Activated CD4-positive, alpha-beta memory T cell treated with anti-CD3 and anti-CD28 coated beads, Interleukin-2, amount 10 ng/mL, durations not matched to agents 7 days and 5 days (primary cell): ENCODE results near the gene SETMAR. TPM values are rescaled to one million over a fixed set of nuclear protein-coding genes. Genes with fewer than 3 reads are reported as not detected.

ENCODE experiments used
- CTCF ChIA-PET: fragments of 350-600 bp; sonication (Branson Sonifier 250); formaldehyde crosslinking; loops from one replicate; lab custom pipeline; 2021; ENCODE audit warnings: antibody characterized with exemption, inconsistent platforms; lab: Charles Lee
- POLR2A ChIA-PET: fragments of 350-600 bp; sonication (Branson Sonifier 250); formaldehyde crosslinking; loops from one replicate; lab custom pipeline; 2021; ENCODE audit warnings: antibody characterized with exemption; lab: Charles Lee
- DNase-seq: peaks from one replicate; pipeline ENCODE4 v3.0.0-alpha.2; 2020
- H3K27ac Mint-ChIP-seq: one replicate; pipeline ENCODE4 v1.8.0; 2021; ENCODE audit warnings: mild to moderate bottlenecking, mixed read lengths
- H3K27me3 Mint-ChIP-seq: one replicate; pipeline ENCODE4 v1.8.0; 2021; ENCODE audit warnings: mixed read lengths
- H3K36me3 Mint-ChIP-seq: one replicate; pipeline ENCODE4 v1.8.0; 2021; ENCODE audit warnings: low read depth, mixed read lengths
- H3K4me1 Mint-ChIP-seq: one replicate; pipeline ENCODE4 v1.8.0; 2021; ENCODE audit warnings: mixed read lengths
- H3K4me3 Mint-ChIP-seq: one replicate; pipeline ENCODE4 v1.8.0; 2021; ENCODE audit warnings: mild to moderate bottlenecking, mixed read lengths
- H3K9me3 Mint-ChIP-seq: one replicate; pipeline ENCODE4 v1.8.0; 2021; ENCODE audit warnings: mixed read lengths
- total RNA-seq, 2 experiments: library from RNA; stranded (reverse); gene quantifications; one replicate each; pipeline ENCODE4 v1.2.3, GENCODE V29; 2021

Gene SETMAR
- total RNA-seq, 2 experiments from 2014 or later, result 5.2 to 6.2 TPM

GRCh38 chr3:4340411-4341335 is 37.5 kb downstream of the SETMAR start:
- H3K9me3 Mint-ChIP-seq, result no peaks in the 10 kb centered on the region
- POLR2A ChIA-PET, result no interaction called here
- no peak overlapping the region for H3K4me3 Mint-ChIP-seq
- no peaks in the 10 kb centered on the region for H3K27me3 Mint-ChIP-seq
- H3K36me3 Mint-ChIP-seq, result no peaks in the 10 kb centered on the region
- CTCF ChIA-PET, result interaction anchor here (0.8 to 3.2 kb wide), 4 partner anchors 10 to 296 kb away, joined by 3 to 17 read pairs (median 4); no protein-coding TSS in a partner anchor
- H3K27ac Mint-ChIP-seq, result no peak overlapping the region
- DNase-seq, result no peak
- H3K4me1 Mint-ChIP-seq, result peaks cover 5% of the 10 kb centered on the region

- ChIA-PET CTCF (interaction anchor here (1.0 to 3.2 kb wide), 3 partner anchors 10 to 296 kb away, joined by 3 to 17 read pairs (median 4); no protein-coding TSS in a partner anchor), POLR2A (no interaction called here)
- Mint-ChIP-seq H3K36me3 (no peaks in the 10 kb centered on the region), H3K4me1 (peaks cover 5% of the 10 kb centered on the region), H3K4me3 (no peak overlapping the region), H3K27me3 (no peaks in the 10 kb centered on the region), H3K9me3 (no peaks in the 10 kb centered on the region), H3K27ac (no peak overlapping the region)
- no peak for DNase-seq
These were observed 38.1 kb downstream of the SETMAR start for GRCh38 chr3:4341336-4341675.

- no peak for DNase-seq
- ChIA-PET CTCF (interaction anchor here (1.0 to 3.2 kb wide), 3 partner anchors 8 to 290 kb away, joined by 3 to 17 read pairs (median 4); no protein-coding TSS in a partner anchor), POLR2A (no interaction called here)
- Mint-ChIP-seq H3K27me3 (no peaks in the 10 kb centered on the region), H3K27ac (no peak overlapping the region), H3K9me3 (no peaks in the 10 kb centered on the region), H3K4me3 (no peak overlapping the region), H3K4me1 (peaks cover 5% of the 10 kb centered on the region), H3K36me3 (no peaks in the 10 kb centered on the region)
These were observed 40.1 kb downstream of the SETMAR start for GRCh38 chr3:4343258-4343657.

GRCh38 chr3:4350789-4351163 is 47.6 kb downstream of the SETMAR start:
- peak; percentile 54 for DNase-seq
- POLR2A ChIA-PET, result interaction anchor here (0.9 to 2.5 kb wide), 9 partner anchors 47 to 283 kb away, joined by 3 to 38 read pairs (median 4); partner anchors contain the start of genes ITPR1 and SUMF1
- Mint-ChIP-seq H3K4me1 (peaks cover 20% of the 10 kb centered on the region), H3K27me3 (no peaks in the 10 kb centered on the region), H3K36me3 (no peaks in the 10 kb centered on the region), H3K27ac (peak overlapping the region; percentile 16), H3K4me3 (peak overlapping the region; percentile 55), H3K9me3 (no peaks in the 10 kb centered on the region)
- CTCF ChIA-PET, result interaction anchor here (0.7 to 4.5 kb wide), 67 partner anchors 9 to 727 kb away, joined by 3 to 91 read pairs (median 4); partner anchors contain the start of genes ITPR1 and SUMF1

GRCh38 chr3:4351164-4351855 is 48.1 kb downstream of the SETMAR start:
- Mint-ChIP-seq H3K9me3 (no peaks in the 10 kb centered on the region), H3K27ac (peak overlapping the region; percentile 65), H3K4me1 (peaks cover 20% of the 10 kb centered on the region), H3K4me3 (peak overlapping the region; percentile 72), H3K27me3 (no peaks in the 10 kb centered on the region), H3K36me3 (no peaks in the 10 kb centered on the region)
- ChIA-PET CTCF (interaction anchor here (0.7 to 4.5 kb wide), 63 partner anchors 9 to 727 kb away, joined by 3 to 91 read pairs (median 4); partner anchors contain the start of genes ITPR1 and SUMF1), POLR2A (interaction anchor here (0.9 to 2.5 kb wide), 10 partner anchors 47 to 282 kb away, joined by 3 to 38 read pairs (median 4); partner anchors contain the start of genes ITPR1 and SUMF1)
- DNase-seq, result peak; percentile 23

- H3K9me3 Mint-ChIP-seq, result no peaks in the 10 kb centered on the region
- H3K36me3 Mint-ChIP-seq, result no peaks in the 10 kb centered on the region
- H3K27me3 Mint-ChIP-seq, result no peaks in the 10 kb centered on the region
- H3K4me3 Mint-ChIP-seq, result peak overlapping the region; percentile 72
- H3K27ac Mint-ChIP-seq, result no peak overlapping the region
- CTCF ChIA-PET, result interaction anchor here (1.1 to 4.5 kb wide), 16 partner anchors 9 to 328 kb away, joined by 3 to 91 read pairs (median 7); partner anchors contain the start of gene ITPR1
- POLR2A ChIA-PET, result interaction anchor here (1.1 to 2.5 kb wide), 6 partner anchors 57 to 168 kb away, joined by 3 to 38 read pairs (median 6); partner anchors contain the start of genes ITPR1 and SUMF1
- peaks cover 20% of the 10 kb centered on the region for H3K4me1 Mint-ChIP-seq
- no peak for DNase-seq
These were observed 48.7 kb downstream of the SETMAR start for GRCh38 chr3:4351872-4352271.

DNA sequence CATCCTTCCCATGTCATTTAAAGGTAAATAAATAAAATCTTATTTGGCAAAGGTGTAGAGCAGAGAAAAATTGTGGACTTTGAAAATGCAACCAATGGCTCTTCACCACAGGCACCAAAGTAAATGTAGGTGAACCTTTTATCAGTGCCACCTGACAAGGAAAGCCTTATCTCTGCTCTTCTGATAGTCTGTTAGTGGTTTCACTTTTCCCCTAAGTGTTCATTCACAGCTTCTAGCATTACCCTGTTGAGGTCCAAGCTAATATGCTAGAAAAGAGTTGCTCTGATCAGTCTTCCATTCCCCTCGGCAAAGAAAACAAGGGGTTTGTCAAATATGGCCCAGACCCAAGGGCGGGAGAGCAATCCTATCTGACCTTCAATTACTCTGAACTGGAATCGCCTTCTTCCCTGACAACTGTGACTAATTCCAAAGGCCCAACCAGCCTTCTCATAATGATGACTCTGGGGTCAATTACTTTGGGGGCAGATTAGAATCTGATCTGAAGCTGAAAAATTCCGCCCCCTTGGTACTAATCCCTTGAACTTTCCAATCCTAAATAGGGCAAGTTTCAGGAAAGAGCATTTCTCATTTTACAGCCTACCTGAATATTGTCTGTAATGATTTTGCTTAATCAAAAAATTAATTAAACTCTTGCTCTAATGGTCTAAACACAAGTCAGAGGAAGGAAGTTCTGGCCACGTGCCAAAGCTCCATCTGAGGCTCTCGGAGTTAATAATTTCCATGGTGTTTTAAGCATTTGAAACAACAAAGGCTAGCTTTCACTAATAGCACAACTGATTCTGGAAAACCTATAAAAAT is 52.4 kb downstream of the SETMAR start:
- ChIA-PET POLR2A (interaction anchor here (0.8 to 1.0 kb wide), 2 partner anchors 112 to 138 kb away, joined by 3 read pairs; partner anchors contain the start of genes ITPR1 and SUMF1), CTCF (no interaction called here)
- H3K9me3 Mint-ChIP-seq, result no peaks in the 10 kb centered on the region

DNA sequence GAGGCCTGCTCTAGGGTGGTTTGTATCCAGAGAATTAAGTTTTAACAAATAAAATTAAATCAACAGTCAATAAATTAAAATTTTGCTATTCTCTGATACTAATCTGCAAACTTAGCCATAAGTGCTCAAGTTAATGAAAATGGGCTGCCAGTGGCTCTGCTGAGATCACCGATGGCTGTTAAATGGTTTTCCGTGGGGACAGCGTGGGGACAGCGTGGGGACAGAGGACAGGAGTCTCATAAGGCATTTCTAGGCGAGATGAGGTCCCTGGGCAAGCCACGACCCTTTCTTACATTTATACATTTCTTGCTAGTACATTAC is 53.0 kb downstream of the SETMAR start:
- no peak overlapping the region for H3K27ac Mint-ChIP-seq
- ChIA-PET CTCF (no interaction called here), POLR2A (no interaction called here)
- H3K4me3 Mint-ChIP-seq, result no peak overlapping the region
- H3K36me3 Mint-ChIP-seq, result no peaks in the 10 kb centered on the region
- peaks cover 15% of the 10 kb centered on the region for H3K4me1 Mint-ChIP-seq
- H3K9me3 Mint-ChIP-seq, result no peaks in the 10 kb centered on the region
- DNase-seq, result no peak
- no peaks in the 10 kb centered on the region for H3K27me3 Mint-ChIP-seq

More for the DNA sequence above, 52.4 kb downstream of the SETMAR start:
- no peaks in the 10 kb centered on the region for H3K27me3 Mint-ChIP-seq
- H3K36me3 Mint-ChIP-seq, result no peaks in the 10 kb centered on the region
- H3K4me1 Mint-ChIP-seq, result peaks cover 19% of the 10 kb centered on the region
- DNase-seq, result no peak
- no peak overlapping the region for H3K27ac Mint-ChIP-seq
- no peak overlapping the region for H3K4me3 Mint-ChIP-seq

DNA sequence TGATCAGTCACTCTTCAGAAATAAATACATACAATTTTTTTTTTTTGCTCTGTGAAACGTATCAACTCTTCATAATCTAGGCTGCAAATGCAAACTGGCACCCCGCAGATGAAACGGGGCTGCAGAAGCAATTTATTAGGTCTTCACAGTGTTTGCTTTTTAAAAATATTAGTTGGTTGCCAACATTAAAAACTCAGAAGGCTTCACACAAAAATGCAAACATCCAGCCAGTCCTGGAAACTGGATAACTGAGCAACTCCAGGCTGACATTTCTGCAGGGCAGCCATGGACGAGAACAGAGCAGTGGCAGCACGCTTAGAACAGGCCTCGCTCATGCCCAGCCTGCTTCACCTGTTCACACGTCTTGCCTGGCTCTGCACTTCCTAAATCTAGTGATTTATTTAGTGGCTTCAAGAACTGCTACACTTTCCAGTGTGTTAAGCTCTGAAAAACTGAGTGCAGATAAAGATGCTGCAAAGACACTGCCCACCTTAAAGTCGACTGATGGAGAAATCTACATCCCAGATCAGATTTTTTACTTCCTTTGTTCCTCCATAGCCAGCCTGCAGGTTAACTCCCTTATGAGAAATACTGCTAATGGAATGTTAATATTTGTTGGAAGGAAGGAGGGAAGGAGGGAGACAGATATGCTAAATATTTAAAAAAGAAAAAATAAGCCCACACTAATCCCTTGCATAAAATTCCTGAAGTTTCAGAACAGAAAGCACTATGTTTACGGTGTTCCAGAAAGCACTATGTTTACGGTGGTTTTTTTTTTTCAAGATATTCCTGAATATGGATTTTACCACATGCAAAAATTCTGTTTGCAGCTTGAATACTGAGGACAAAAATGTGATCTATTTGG is 53.6 kb downstream of the SETMAR start:
- Mint-ChIP-seq H3K36me3 (no peaks in the 10 kb centered on the region), H3K4me1 (peaks cover 9% of the 10 kb centered on the region), H3K4me3 (no peak overlapping the region), H3K27ac (no peak overlapping the region), H3K27me3 (no peaks in the 10 kb centered on the region), H3K9me3 (no peaks in the 10 kb centered on the region)
- CTCF ChIA-PET, result interaction anchor here (0.8 kb wide), 1 partner anchor 322 kb away, joined by 3 read pairs; no protein-coding TSS in a partner anchor
- DNase-seq, result no peak
- POLR2A ChIA-PET, result no interaction called here

GRCh38 chr3:4358273-4358672 is 55.1 kb downstream of the SETMAR start:
- H3K4me3 Mint-ChIP-seq, result no peak overlapping the region
- H3K36me3 Mint-ChIP-seq, result no peaks in the 10 kb centered on the region
- peaks cover 1% of the 10 kb centered on the region for H3K4me1 Mint-ChIP-seq
- ChIA-PET CTCF (no interaction called here), POLR2A (no interaction called here)
- H3K27me3 Mint-ChIP-seq, result no peaks in the 10 kb centered on the region
- DNase-seq, result no peak
- H3K27ac Mint-ChIP-seq, result no peak overlapping the region
- H3K9me3 Mint-ChIP-seq, result no peaks in the 10 kb centered on the region

GRCh38 chr3:4359805-4360502 is 56.8 kb downstream of the SETMAR start:
- no peaks in the 10 kb centered on the region for H3K27me3 Mint-ChIP-seq
- no peak overlapping the region for H3K27ac Mint-ChIP-seq
- POLR2A ChIA-PET, result no interaction called here
- no peak overlapping the region for H3K4me3 Mint-ChIP-seq
- H3K9me3 Mint-ChIP-seq, result no peaks in the 10 kb centered on the region
- DNase-seq, result no peak
- H3K4me1 Mint-ChIP-seq, result peaks cover 1% of the 10 kb centered on the region
- CTCF ChIA-PET, result interaction anchor here (2.1 kb wide), 1 partner anchor 9 kb away, joined by 7 read pairs; no protein-coding TSS in a partner anchor
- no peaks in the 10 kb centered on the region for H3K36me3 Mint-ChIP-seq
